DND-41 (cell line): ENCODE measurements around the gene SYNE4.
A peak's percentile ranks its signal among the peaks of the same experiment; 100 is the strongest.

Experiments
- ATAC-seq: fragments of 200-7000 bp; cut with Tn5 transposase; 3 replicates; pipeline ENCODE4 v1.9.1; 2021; ENCODE audit warnings: low read depth; ENCODE audit not compliant: insufficient read depth
- DNase-seq: peaks from one replicate; pipeline ENCODE4 v3.0.0-alpha.2; 2020
- H2AFZ ChIP-seq: 2 replicates; pipeline ENCODE4 v1.6.0; 2012; ENCODE audit warnings: low read depth, low read length
- H3K27ac ChIP-seq: 2 replicates; pipeline ENCODE4 v1.5.1; 2012; ENCODE audit warnings: low read length, inconsistent platforms
- H3K27me3 ChIP-seq: fragments of 200-600 bp; sonication (generic); 2 replicates; pipeline ENCODE4 v1.6.0; 2012; ENCODE audit warnings: low read length, mild to moderate bottlenecking, inconsistent platforms; ENCODE audit not compliant: insufficient read depth, poor library complexity
- H3K36me3 ChIP-seq: 2 replicates; pipeline ENCODE4 v1.5.1; 2012; ENCODE audit warnings: low read length, inconsistent platforms; ENCODE audit not compliant: insufficient read depth
- H3K4me1 ChIP-seq: 2 replicates; pipeline ENCODE4 v1.5.1; 2012; ENCODE audit warnings: mild to moderate bottlenecking, low read length; ENCODE audit not compliant: insufficient read depth
- H3K4me2 ChIP-seq: 2 replicates; pipeline ENCODE4 v1.6.0; 2012; ENCODE audit warnings: mild to moderate bottlenecking, moderate library complexity, low read length, inconsistent platforms; ENCODE audit not compliant: insufficient read depth
- H3K4me3 ChIP-seq, 2 experiments: fragments of 200-600 bp in 1 of 2; shearing (Covaris generic) in 1 of 2; 2 replicates each; pipeline ENCODE4 v1.5.1; 2012 to 2016; ENCODE audit warnings: inconsistent platforms in 2 of 2, low read length in 2 of 2, mild to moderate bottlenecking in 2 of 2, low read depth in 1 of 2, moderate library complexity in 1 of 2
- H3K79me2 ChIP-seq: 2 replicates; pipeline ENCODE4 v1.6.0; 2012; ENCODE audit warnings: low read length, inconsistent platforms; ENCODE audit not compliant: insufficient read depth
- H3K9ac ChIP-seq: 2 replicates; pipeline ENCODE4 v1.6.0; 2012; ENCODE audit warnings: low read depth, mild to moderate bottlenecking, inconsistent platforms, low read length, moderate library complexity
- H3K9me3 ChIP-seq: 2 replicates; pipeline ENCODE4 v1.5.1; 2012; ENCODE audit warnings: low read length, moderate library complexity, mild to moderate bottlenecking, inconsistent platforms; ENCODE audit not compliant: insufficient read depth, severe bottlenecking
- H4K20me1 ChIP-seq: 2 replicates; pipeline ENCODE4 v1.6.0; 2012; ENCODE audit warnings: low read length; ENCODE audit not compliant: insufficient read depth
- CTCF ChIP-seq: IDR thresholded peaks from 2 replicates; pipeline ENCODE4 v1.5.1; 2012; ENCODE audit warnings: borderline replicate concordance, low read length, moderate library complexity, mild to moderate bottlenecking; ENCODE audit not compliant: poor library complexity, severe bottlenecking; ENCODE audit errors: extremely low read depth
- EZH2 ChIP-seq: IDR thresholded peaks from 3 replicates; pipeline ENCODE4 v1.6.1; 2012; ENCODE audit warnings: borderline replicate concordance, low read depth, mild to moderate bottlenecking, moderate library complexity, low read length, inconsistent platforms; ENCODE audit not compliant: severe bottlenecking

Gene SYNE4

GRCh38 chr19:35978832-35979365 lies 29.7 kb downstream of the SYNE4 start:
- no peaks in the 10 kb centered on the region for H3K79me2 ChIP-seq
- no peaks in the 10 kb centered on the region for H3K27me3 ChIP-seq
- H3K36me3 ChIP-seq, result no peaks in the 10 kb centered on the region
- DNase-seq (no peak), ATAC-seq (no peak)
- TF ChIP-seq CTCF, result no peak
- TF ChIP-seq EZH2, result no peak
- H3K27ac ChIP-seq, result no peak overlapping the region
- H3K4me2 ChIP-seq, result no peak overlapping the region
- H4K20me1 ChIP-seq, result no peaks in the 10 kb centered on the region
- H3K4me3 ChIP-seq, result no peak overlapping the region
- H3K4me1 ChIP-seq, result no peaks in the 10 kb centered on the region
- H3K9me3 ChIP-seq, result no peaks in the 10 kb centered on the region
- H2AFZ ChIP-seq, result no peak overlapping the region
- no peak overlapping the region for H3K9ac ChIP-seq

GRCh38 chr19:35978271-35978670 lies 30.3 kb downstream of the SYNE4 start:
- DNase-seq (no peak), ATAC-seq (no peak)
- Histone ChIP-seq H3K27ac (no peak overlapping the region), H3K79me2 (no peaks in the 10 kb centered on the region), H3K4me1 (no peaks in the 10 kb centered on the region), H3K4me2 (no peak overlapping the region), H3K9ac (no peak overlapping the region), H3K27me3 (no peaks in the 10 kb centered on the region), H3K4me3 (no peak overlapping the region), H2AFZ (no peak overlapping the region), H4K20me1 (no peaks in the 10 kb centered on the region), H3K9me3 (no peaks in the 10 kb centered on the region), H3K36me3 (no peaks in the 10 kb centered on the region)
- no peak for TF ChIP-seq CTCF
- TF ChIP-seq EZH2, result no peak

GRCh38 chr19:35977446-35978222 lies 31.0 kb downstream of the SYNE4 start:
- H3K79me2 ChIP-seq, result no peaks in the 10 kb centered on the region
- H4K20me1 ChIP-seq, result no peaks in the 10 kb centered on the region
- H2AFZ ChIP-seq, result no peak overlapping the region
- TF ChIP-seq CTCF (peak; percentile 45), EZH2 (no peak)
- no peaks in the 10 kb centered on the region for H3K9me3 ChIP-seq
- DNase-seq (peak; percentile 46), ATAC-seq (peak; percentile 83)
- H3K27ac ChIP-seq, result no peak overlapping the region
- H3K4me3 ChIP-seq, result no peak overlapping the region
- no peaks in the 10 kb centered on the region for H3K27me3 ChIP-seq
- H3K36me3 ChIP-seq, result no peaks in the 10 kb centered on the region
- no peaks in the 10 kb centered on the region for H3K4me1 ChIP-seq
- no peak overlapping the region for H3K9ac ChIP-seq
- H3K4me2 ChIP-seq, result no peak overlapping the region
